NCI-H2107 (cell line): ENCODE data around the gene MRGPRE.

Experiments
- DNase-seq: peaks from one replicate; lab custom pipeline; 2025; lab: John Stamatoyannopoulos, UW

The MRGPRE gene

GRCh38 chr11:3178349-3178748, 53.9 kb downstream of the MRGPRE start:
- no peak for DNase-seq

DNA sequence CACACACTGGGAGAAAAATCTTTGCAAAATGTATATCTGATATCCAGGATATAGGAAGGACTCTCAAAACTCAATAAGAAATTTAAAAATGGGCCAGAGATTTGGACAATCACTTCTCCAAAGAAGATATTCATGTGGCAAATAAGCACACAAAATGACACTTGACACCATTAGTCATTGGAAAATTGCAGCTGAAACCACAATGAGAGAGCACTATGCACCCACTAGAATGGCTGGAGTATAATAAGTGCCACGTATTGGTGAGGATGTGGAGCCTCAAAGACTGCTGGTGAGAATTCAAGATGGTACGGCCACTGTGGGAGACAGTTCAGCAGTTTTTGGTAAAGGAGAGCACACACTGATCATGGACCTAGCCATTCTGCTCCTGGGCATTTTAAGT, 54.3 kb downstream of the MRGPRE start:
- no peak for DNase-seq
